HG02885 (cell line): ENCODE measurements around the gene CD3D.

Experiments
- ATAC-seq: cut with Tn5 transposase; IDR thresholded peaks from one replicate; pipeline ENCODE4 v1.9.1; 2021; ENCODE audit warnings: mild to moderate bottlenecking; ENCODE audit not compliant: unreplicated experiment, poor library complexity

Gene CD3D

DNA sequence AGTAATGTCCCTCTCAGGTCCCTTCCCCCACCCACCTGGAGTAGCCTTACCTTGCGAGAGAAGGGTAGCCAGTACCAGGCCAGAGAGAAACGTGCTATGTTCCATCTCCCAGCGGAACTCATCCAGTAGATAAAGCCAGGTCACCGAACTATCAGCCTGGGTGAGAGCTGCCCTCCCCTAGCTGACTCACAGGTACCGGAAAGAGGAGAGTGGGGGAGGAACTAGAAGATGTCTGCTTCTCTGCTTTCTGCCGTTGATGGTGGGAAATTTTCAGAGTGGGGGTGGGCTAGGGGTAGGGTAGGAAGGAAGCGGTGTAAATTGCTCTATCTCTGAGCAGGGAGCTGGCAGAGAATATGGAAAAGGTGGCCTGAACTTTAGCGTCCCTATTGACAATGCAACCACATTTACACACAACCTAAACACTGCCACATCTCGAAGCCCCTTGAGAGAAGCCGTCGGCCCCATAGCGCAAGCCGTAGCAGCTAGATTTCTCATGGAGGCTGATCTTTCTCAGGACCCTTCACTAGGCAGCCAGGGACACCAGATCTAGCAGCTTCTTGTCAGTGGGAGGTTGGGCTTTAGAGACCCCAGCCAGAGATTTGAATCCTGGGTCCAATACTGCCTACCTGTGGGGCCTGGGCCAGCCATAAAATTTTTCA, at the start of gene CD3D:
CD3D (minus strand) TSS at position 203 of the 659 bp plus-strand sequence; CDS start at position 105, 98 bp downstream.
- ATAC-seq: no peak

DNA sequence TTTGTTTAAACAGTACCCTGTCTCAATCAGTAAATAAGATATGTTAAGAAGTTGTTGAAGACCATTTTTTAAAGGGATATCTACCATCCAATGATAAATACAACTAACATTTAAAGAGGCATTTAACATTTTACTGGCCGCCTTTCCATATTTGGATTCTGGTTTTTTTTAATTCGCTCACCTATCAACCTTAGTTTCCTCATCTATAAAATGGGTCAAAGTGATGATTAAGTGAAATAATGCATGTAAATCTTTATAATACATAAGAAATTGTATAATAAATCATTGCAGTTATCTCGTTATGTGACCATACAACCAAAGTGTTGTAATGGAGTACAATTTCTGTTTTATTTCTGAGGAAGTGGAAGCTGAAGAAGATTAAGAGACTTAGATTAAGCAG, 41.2 kb upstream of the CD3D start:
- no peak for ATAC-seq

DNA sequence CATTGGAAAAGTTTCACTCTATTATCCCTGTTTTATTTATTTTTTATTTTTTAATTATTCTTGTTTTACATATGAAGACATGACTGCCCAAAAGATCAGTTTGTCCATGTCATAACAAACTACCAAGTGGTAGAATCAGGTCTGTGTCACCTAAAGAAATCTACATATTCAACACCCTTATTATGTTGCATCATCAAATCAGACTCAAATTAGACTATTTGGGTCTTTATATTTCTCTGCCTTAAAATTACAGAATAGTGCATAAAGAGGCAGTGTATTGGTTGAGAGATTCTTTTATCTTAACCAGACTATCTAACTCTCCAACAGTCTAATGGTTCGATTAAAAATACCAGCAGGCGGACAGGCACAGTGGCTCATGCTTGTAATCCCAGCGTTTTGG, 40.4 kb upstream of the CD3D start:
- no peak for ATAC-seq

- no peak for ATAC-seq
Measured at GRCh38 chr11:118380571-118380970, 38.1 kb upstream of the CD3D start.

- no peak for ATAC-seq
Measured at GRCh38 chr11:118379497-118379896, 37.0 kb upstream of the CD3D start.

GRCh38 chr11:118375978-118376377, 33.5 kb upstream of the CD3D start:
- ATAC-seq: no peak

GRCh38 chr11:118374729-118375128, 32.2 kb upstream of the CD3D start:
- no peak for ATAC-seq

GRCh38 chr11:118373871-118374270, 31.4 kb upstream of the CD3D start:
- ATAC-seq: no peak

DNA sequence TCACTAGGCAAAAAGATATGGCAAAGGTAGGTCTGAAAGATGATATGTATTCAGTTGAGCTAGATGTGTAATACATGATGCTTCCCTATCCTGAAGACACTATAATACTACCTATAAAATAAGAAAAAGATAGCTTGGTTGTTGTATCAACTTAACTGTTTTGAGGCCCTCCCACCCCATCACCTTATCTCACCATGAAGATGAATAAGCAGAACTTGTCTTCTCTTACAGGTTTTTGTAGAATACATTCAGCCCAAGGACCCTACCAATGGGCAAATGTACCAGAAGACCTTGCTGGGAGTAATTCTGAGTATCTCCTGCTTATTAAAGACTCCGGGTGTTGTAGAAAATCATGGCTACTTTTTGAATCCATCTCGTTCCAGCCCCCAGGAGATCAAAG, 30.8 kb upstream of the CD3D start:
- no peak for ATAC-seq

DNA sequence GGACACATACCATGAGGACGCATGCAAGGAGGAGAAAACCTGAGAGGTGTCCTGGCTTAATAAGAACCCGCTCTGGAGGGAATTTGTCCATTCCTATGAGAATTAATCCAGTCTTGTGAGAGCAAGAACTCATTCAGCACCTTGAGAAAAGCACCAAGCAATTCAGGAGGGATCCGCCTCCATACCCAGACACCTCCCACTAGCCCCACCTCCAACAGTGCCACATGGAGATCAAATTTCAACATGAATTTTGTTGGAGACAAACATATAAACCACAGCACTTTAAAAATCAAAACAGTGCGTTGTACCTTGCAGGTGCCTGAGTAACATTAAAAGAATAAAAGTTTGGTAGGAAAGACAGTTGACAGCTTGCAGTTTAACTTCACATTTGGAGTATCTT, 28.3 kb upstream of the CD3D start:
- ATAC-seq: no peak

- ATAC-seq: no peak
Measured at GRCh38 chr11:118366287-118366686, 23.8 kb upstream of the CD3D start.

GRCh38 chr11:118364956-118365615, 22.6 kb upstream of the CD3D start:
- ATAC-seq: no peak

- peak; percentile 96 for ATAC-seq
Measured at GRCh38 chr11:118359295-118359958, 16.9 kb upstream of the CD3D start, which contains the start of gene UBE4A. Gene UBE4A (plus strand): TSS chr11:118359600. CDS start chr11:118365081, 5,481 bp downstream.

GRCh38 chr11:118358071-118358470, 15.6 kb upstream of the CD3D start:
- no peak for ATAC-seq

DNA sequence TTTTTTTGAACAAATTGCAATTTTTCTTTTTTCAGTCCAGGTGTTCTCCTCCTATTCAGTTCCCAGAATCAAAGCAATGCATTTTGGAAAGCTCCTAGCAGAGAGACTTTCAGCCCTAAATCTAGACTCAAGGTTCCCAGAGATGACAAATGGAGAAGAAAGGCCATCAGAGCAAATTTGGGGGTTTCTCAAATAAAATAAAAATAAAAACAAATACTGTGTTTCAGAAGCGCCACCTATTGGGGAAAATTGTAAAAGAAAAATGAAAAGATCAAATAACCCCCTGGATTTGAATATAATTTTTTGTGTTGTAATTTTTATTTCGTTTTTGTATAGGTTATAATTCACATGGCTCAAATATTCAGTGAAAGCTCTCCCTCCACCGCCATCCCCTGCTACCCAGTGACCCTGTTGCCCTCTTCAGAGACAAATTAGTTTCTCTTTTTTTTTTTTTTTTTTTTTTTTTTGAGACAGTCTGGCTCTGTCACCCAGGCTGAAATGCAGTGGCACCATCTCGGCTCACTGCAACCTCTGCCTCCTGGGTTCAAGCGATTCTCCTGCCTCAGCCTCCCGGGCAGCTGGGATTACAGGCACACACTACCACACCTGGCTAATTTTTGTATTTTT, 10.7 kb upstream of the CD3D start:
- no peak for ATAC-seq

DNA sequence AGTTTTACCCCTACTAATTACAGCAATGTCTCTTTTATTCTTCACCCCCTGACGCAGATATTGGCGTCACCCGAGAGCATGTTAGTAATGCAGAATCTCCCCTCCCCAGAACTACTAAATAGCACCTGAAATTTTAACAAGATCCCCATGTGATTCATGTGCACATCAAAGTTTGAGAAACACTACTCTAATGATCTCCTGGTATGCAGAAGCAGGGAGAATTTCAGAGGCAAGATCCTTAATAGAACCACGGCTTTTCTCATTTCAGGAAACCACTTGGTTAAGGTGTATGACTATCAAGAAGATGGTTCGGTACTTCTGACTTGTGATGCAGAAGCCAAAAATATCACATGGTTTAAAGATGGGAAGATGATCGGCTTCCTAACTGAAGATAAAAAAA, 7.0 kb upstream of the CD3D start:
- ATAC-seq: no peak

DNA sequence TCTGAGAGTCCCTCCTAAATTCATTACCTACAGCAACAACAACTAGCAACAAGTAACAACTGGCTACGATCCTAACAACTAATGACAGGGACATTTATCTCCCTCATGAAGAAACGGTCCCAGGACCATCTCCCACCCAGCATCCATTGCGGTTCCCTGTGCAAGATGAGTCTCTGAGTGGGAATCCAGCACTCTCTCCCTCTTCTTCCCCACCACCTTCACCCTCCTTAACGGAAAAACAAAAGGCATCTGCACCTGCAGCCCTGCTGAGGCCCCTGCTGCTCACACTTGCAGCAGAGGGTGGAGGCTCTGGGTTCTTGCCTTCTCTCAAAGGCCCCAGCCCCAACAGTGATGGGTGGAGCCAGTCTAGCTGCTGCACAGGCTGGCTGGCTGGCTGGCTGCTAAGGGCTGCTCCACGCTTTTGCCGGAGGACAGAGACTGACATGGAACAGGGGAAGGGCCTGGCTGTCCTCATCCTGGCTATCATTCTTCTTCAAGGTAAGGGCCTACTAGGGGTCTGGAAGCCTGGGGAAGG, 1.5 kb upstream of the CD3D start, which contains the start of gene CD3G:
CD3G (plus strand) TSS at position 364 of the 535 bp plus-strand sequence; CDS start at position 444, 80 bp downstream.
- no peak for ATAC-seq

DNA sequence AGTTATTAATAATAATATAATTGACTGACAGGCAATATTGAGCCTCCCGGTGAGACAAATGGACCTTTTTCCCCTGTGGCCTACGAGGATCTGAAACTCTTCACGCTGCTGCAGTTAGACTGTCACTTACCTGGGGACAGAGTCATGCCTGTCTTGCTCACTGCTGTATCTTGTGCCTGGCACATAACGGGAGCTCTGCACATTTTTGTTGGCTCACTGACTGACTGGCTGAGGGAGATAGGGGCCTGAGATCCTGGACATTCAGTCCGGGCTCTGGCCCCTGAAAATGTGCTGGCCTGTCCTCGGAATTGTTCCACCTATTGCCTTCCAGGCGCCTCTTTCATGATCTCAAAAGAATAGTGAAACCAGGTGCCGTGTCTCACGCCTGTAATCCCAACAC, 743 bp upstream of the CD3D start:
- ATAC-seq: no peak

DNA sequence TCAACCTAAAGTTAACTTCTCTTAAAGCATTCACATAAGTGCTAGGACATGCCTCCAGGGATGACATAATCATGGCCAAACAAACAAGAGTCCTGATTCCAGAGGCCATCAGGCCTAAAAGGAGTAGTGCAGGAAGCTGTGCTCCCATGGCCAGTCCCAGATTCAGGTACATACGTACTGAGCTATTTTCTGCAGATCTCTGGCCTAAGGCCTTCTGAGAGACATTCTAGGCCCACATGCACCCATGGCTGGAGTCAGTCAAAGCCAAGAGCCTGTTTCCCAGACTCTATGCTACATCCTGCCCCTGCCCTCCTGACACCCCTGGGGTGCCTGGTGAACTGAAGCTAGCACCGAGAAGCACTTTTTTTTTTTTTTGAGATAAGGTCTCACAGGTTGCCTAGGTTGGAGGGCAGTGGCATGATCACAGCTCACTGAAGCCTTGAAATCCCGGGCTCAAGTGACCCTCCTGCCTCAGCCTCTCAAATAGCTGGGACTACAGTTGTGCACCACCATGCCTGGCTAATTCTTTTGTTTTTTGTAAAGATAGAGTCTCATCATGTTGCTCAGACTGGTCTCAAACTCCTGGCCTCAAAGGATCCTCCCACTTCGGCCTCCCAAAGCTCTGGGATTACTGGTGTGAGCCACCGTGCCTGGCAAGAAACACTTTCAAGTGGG, 553 bp downstream of the CD3D start:
- no peak for ATAC-seq

- ATAC-seq: no peak
Measured at GRCh38 chr11:118341261-118341660, 1.2 kb downstream of the CD3D start.
